ENCODE data around the gene LYRM4. TPM values are rescaled to one million over a fixed set of nuclear protein-coding genes. Genes with fewer than 3 reads are reported as not detected.
A peak's percentile ranks its signal among the peaks of the same experiment; 100 is the strongest.

Gene LYRM4
- total RNA-seq, 1 donor from 2014 or later = 26.2 TPM

DNA sequence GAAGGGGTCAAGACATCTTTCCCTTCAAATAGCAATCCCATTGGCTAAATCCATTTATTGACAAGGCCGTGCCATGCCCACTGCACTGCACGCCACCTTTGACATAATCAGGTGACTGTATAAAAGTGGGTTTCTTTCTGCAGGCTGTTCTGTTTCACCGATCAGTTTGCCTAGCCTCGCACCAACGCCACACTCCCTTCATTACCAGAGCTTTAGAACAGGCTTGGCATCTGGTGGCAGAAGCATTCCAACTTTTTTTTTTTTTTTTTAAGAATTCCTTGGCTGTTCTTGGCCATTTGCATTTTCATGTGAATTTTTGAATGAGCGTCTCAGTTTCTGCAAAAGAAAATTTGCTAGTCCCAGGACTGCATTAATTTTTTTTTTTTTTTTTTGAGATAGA is 97.5 kb downstream of the LYRM4 start:
- intact Hi-C loops (cut with DNase I) = no loop called here
- no peak for ATAC-seq (ENCODE audit: poor library complexity)

DNA sequence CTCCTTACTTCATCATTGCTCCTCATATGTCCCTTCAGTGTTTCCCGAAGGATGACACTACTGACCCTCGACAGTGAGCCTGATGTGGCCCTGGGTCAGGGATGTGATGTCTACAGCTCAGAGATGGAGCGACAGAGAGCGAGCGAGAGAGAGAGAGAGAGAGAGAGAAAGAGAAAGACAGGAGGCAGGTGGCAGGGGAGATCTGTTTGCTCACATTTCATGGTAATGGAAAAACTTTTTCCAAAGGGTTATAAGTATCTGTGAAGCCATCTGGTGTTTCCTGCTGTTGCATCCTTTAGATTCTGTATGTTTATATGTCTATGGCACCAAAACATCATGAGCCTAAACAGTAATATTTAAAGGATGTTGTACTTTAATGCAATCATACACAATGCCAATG is 98.4 kb downstream of the LYRM4 start:
- intact Hi-C loops (cut with DNase I) = no loop called here
- no peak for DNase-seq
- ATAC-seq (ENCODE audit: poor library complexity) = no peak

More for the DNA sequence above, 97.5 kb downstream of the LYRM4 start:
- DNase-seq = no peak

DNA sequence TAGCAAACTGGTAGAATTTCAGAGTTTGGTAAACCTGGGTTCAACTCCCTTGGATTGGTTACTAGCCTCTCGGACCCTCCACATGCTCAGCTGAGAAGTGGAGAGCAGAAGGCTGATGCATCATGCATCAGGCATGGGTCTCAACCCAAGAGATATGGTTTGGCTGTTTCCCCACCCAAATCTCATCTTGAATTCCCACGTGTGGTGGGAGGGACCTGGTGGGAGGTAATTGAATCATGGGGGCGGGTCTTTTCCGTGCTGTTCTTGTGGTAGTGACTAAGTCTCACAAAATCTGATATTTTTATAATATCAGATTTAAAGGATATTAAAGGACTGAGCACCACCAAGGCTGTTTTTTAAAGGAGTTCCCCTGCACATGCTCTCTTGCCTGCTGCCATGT is 100.5 kb downstream of the LYRM4 start:
- DNase-seq (no peak), ATAC-seq (ENCODE audit: poor library complexity) (no peak)
- intact Hi-C loops (cut with DNase I) = no loop called here

DNA sequence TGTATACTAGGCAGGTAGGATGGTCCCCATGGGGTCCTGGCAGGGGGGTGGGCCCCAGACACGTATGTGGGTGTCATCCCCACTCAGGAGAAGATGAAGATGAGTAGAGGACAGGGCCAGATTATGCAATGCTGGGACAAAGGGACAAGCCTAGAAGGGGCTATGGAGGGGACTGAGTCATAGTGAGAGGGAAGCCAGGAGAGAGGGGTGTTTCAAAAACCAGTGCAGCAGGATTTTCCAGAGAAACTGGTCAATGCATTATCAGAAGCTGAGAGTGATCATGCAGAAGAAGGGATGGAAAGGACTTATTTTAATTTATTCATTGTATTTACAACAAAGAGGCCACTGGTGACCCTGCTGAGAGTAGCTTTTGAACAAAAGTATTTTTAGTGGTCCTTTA is 101.6 kb downstream of the LYRM4 start:
- ATAC-seq (ENCODE audit: poor library complexity) (no peak), DNase-seq (no peak)
- intact Hi-C loops (cut with DNase I) = no loop called here

DNA sequence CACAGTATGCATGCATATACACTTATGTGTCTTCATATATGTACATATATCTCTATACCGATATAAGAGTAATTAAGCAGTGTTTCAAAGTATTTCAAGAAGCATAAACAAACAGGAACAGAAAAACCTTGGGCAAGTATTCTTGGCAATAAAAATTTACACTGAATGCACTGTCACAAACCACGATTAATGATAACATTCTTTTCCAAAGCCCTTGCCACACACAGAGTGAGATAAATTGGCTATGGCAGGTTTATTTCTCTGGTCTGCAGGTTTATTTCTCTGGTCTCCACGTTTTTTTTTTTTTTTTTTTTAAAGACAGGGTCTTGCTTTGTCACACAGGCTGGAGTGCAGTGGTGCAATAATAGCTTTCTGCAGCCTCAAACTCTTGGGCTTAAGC is 102.6 kb downstream of the LYRM4 start:
- no peak for DNase-seq
- intact Hi-C loops (cut with DNase I) = no loop called here
- no peak for ATAC-seq (ENCODE audit: poor library complexity)

DNA sequence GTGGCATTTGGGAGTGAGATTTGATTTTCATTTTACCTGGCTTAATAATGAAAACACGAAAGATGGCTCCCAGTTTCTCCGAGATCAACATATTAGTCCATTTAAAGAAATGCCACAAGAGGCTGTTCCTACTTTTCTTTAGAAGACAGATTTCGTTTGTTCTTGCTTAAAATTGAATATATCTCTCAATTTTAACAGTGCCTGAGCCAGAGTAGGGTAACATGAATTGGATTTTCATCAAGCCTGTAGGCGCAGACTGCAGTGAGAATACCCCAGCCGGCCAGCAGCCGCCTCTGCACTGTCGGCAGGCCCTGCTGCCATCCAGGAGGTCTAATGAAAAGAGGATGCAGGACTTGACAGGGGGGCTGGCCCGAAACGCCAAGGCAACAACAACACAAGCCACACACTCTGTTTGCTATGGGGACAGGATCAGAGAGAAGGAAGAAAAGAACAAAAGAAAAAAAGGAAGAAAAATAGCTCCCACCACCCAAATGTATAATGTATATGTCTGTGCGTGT is 103.1 kb downstream of the LYRM4 start:
- intact Hi-C loops (cut with DNase I) = no loop called here
- ATAC-seq (ENCODE audit: poor library complexity) (no peak), DNase-seq (no peak)

DNA sequence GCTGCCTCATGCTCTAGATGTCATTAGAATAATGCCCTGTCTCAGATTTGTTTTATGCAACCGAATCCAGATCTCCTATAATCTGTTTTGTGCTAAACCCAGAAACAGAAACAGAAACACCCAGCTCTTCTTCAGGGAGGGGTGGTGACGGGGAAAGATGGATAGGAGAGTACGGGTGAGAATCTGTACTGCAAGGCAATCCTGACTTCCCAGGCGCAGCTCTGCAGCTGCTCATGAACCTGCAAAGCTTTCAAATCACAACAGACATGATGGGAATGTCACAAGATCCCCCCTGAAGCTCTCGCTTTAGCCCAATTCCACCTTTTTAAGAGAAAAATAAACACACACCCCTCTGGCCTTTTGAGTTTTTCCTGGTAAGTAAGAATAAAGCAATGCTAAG is 104.1 kb downstream of the LYRM4 start:
- no peak for DNase-seq
- no peak for ATAC-seq (ENCODE audit: poor library complexity)
- intact Hi-C loops (cut with DNase I) = no loop called here

DNA sequence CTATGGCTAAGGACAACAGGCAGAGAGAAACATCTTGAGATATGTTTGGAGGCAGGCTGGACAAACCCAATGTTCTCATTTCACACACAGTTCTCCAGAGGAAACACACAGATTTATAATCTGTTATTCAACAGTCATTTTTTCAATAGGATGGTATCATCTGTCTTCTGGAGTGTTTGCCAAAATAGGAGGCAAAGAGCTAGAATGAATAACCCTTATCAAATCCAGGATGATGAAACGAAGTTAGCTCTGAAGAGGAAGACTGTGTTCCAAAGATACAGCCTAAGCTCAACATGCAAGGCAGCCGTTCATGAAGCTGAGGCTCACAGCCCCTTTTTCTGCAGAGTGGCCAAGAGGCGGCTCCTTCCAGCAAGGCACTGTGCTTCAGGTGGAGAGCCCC is 104.8 kb downstream of the LYRM4 start:
- no peak for DNase-seq
- intact Hi-C loops (cut with DNase I) = no loop called here
- ATAC-seq (ENCODE audit: poor library complexity) = no peak

DNA sequence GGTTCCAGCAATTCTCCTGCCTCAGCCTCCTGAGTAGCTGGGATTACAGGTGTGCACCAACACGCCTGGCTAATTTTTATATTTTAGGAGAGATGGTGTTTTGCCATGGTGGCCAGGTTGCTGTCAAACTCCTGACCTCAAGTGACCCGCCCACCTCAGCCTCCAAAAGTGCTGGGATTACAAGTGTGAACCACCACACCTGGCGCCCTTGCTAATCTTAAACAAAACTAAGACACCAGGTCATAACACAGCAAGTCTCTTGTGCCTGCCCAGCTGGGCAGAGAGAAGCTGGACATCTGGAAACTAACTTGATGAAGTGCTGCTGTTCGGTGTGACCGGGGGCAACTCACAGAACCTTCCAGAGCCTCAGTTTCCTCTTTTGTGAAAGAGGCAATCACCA is 107.6 kb downstream of the LYRM4 start:
- intact Hi-C loops (cut with DNase I) = no loop called here
- DNase-seq = no peak
- ATAC-seq (ENCODE audit: poor library complexity) = no peak

DNA sequence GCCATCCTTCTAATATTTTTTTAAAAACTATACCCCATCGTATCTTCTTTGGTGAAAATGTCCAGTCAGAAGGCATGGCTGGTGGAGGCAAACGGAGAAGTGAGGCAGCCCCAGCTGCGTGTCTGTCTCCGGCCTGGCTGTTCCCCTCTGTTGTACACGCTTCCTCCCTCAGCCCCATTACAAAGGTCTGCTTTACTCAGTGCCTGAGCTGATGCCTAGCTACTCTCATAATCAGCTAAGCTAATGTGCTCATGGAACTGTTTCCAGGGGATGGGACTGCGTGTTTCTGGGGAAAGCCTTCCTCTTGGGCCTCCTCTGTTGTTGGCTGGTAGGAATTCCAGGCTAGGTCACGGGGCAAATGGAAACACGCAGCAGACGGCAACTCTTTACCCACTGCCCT is 108.3 kb downstream of the LYRM4 start:
- intact Hi-C loops (cut with DNase I) = no loop called here
- DNase-seq (no peak), ATAC-seq (ENCODE audit: poor library complexity) (no peak)

DNA sequence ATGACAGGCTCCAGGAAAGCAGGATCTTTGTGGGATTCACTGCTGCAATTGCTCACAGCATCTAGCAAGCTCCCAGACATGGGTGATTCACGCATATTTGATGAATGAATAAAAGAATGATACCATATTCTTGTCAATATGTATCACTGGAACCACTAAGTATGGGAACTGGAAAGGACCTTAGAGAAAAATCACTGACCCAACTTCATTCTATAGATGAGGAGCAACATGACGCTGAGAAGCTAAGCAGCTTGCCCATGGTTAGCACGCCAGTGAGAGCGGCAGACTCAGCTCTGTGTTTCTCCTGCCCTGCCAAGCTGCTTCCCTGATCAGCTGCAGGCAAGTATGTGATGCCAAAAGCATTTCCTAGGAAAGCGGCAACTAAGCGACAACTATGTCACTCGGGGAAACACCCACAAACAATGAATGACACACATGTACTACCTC is 108.8 kb downstream of the LYRM4 start:
- DNase-seq (no peak), ATAC-seq (ENCODE audit: poor library complexity) (no peak)
- intact Hi-C loops (cut with DNase I) = no loop called here

DNA sequence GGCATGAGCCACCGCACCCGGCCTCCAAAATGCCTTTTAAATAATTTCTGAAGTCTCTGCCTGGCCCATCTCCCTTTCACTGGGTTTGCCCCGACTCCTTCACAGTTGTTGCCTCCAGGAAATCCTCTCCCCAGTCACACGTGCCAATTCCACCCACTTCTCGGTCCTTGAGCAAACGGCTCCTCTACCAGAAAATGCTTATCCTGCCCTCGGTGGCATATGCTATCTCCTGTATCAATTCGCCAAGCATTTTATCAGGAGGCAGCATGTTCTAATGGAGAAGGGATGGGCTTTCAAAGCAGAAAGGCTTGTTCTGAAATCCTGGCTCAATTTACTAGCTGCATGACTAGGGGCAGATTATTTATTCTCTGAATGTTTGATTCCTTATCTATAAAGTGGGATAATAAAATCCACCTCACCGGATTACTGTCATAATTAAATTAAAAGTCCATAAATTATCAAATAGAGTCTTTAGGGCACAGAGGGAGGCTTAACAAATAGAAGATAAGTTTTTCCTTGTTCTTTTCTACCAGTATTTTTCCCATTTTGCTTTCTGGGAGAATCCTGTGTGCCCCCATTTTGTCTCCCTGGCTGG is 109.3 kb downstream of the LYRM4 start:
- intact Hi-C loops (cut with DNase I) = no loop called here
- ATAC-seq (ENCODE audit: poor library complexity) (no peak), DNase-seq (no peak)

DNA sequence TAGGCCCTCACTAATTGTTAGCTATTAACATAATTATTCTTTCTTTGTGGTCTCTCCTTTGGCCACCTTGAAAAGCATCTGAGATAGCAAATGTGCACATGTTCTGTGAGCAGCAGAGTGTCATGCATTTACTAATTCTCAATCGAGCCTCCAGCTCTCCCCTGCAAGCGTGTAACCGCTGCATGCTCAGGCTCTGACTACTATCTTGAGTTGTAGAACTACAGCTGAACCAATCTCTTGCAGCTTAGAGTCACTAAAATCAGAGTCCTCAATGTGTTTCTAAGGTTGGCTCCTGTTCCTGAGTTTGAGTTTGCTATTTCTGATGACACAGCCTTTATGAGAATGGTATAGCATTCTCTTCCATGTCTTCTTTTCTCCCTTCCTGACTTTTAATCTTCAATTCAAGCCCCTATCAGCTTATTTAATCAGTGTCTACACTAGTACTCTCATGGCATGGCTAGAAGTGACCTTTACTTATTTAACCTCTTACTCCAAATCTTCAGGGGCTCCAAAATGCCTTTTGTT is 110.1 kb downstream of the LYRM4 start:
- ATAC-seq (ENCODE audit: poor library complexity) = no peak
- intact Hi-C loops (cut with DNase I) = no loop called here
- no peak for DNase-seq

DNA sequence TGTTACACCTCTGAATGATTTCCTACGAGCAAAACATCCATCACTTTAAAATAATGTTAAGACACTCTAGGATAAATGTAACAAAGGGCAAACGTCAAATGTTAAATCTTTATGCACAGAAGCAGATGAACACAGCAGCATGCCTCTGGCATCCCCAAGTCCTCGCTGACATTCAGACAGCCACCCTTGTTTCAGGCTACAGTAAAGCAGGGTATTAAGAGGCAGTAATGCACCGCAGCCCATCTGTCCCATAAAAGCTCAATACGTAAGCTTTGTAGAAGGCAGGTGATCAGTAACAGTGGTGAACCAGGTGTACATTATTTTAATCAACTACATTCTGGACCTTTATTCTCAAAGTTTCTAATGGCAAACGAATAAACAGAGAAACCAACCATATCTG is 110.9 kb downstream of the LYRM4 start:
- no peak for DNase-seq
- ATAC-seq (ENCODE audit: poor library complexity) = no peak
- intact Hi-C loops (cut with DNase I) = loop anchor here (10.0 kb wide), 1 partner anchor 65 kb away; no protein-coding TSS in a partner anchor

DNA sequence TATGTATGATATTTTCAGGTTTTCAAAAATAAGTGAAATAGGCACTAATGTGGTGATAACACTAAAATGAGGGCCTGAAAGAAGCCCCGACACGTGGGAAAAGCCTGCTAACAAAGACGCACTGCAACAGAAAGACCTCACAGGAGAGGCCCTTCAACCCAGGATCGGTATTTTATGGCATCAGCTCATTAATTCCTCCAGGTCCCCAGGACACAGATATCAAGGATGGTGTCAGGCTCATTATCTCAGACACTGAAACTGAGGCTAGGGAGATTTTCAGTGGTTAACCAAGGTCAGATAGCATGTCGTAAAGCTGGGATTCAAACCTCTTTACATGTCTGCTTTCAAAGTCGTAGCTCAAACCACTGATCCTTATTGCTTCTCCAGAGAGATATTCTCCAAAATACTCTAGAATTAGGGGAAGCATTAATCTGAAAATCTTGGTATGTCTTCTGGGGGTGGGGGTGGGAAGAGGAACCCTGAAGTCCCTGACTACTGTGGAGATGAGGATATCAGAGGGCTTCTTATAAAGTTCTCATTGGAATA is 111.5 kb downstream of the LYRM4 start:
- ATAC-seq (ENCODE audit: poor library complexity) (no peak), DNase-seq (no peak)
- intact Hi-C loops (cut with DNase I) = loop anchor here (10.0 kb wide), 1 partner anchor 66 kb away; no protein-coding TSS in a partner anchor

DNA sequence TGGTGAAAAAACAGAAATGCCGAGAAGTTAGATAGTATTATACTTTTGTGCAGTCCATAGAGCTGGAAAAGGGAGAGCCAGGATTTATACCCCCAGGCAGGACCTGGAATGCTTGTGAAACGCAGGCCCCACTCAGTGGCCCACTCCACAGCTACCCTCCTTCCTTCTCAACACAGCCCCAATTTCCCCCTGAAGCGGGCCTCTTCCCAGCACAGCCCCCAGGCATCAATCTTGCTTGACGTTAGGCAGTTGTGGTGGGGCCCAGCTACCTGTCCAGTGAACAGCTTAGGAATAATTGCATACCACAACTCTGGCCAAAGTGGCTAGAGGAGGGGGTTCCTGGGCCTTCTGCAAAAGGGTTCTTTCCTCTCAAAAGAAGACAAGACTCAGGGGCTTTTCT is 114.4 kb downstream of the LYRM4 start:
- intact Hi-C loops (cut with DNase I) = loop anchor here (10.0 kb wide), 1 partner anchor 68 kb away; no protein-coding TSS in a partner anchor
- no peak for DNase-seq
- ATAC-seq (ENCODE audit: poor library complexity) = no peak

DNA sequence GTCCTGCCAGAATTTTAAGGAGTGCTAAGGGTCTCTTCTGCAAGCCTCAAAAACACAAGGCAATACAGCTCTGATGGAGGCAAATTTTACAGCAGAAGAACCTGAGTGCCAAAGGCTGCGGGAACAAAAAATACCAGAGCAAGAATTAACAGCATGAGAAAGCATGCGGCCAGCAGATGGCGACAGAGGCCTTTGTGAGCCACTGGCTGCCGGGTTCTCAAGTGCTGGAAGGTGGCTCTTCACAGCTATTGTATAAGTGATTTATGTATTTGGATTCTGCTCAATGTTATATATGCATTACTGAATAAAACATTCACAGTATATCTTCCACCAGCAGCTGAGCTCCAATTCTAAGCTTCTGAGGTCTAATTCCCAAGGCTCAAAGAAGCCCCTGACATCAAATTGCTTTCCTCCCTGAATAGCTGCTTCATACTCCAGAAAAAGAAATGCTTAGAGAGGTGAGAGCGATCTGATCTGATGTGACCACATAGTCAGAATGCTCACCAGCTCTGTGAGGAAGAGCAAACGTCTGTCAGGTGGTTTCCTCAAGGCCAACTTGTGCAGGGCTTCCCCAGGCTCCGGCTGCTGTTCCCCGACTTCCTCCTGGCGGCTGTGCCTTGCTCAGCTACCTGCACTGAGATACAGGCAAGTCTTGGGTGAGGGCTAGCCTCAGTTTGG is 117.0 kb downstream of the LYRM4 start:
- ATAC-seq (ENCODE audit: poor library complexity) = peak; percentile 93
- DNase-seq = peak; percentile 93
- intact Hi-C loops (cut with DNase I) = loop anchor here (5.0 to 10.0 kb wide), 3 partner anchors 71 to 259 kb away; partner anchors contain the start of genes FARS2 and LYRM4

DNA sequence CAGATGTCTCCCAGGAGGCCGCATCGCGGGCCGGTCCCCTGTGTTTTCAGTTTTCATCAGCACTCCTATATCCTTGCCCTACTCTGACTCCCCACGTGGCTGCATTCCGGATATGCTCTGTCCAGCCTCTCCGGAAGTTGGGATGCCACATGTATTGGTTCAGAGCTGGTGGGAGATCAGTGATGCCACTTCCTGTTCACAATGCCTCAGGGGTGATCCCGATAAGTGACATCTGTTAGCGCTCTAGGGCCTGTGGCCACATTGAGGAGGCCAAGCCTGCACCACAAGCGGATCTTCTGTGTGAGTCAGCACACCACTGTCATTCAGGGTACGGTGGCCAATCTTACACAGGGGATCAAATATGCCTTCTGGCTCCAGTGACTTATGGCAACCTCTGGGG is 117.8 kb downstream of the LYRM4 start:
- ATAC-seq (ENCODE audit: poor library complexity) (no peak), DNase-seq (no peak)
- intact Hi-C loops (cut with DNase I) = loop anchor here (5.0 to 10.0 kb wide), 3 partner anchors 72 to 259 kb away; partner anchors contain the start of genes FARS2 and LYRM4

DNA sequence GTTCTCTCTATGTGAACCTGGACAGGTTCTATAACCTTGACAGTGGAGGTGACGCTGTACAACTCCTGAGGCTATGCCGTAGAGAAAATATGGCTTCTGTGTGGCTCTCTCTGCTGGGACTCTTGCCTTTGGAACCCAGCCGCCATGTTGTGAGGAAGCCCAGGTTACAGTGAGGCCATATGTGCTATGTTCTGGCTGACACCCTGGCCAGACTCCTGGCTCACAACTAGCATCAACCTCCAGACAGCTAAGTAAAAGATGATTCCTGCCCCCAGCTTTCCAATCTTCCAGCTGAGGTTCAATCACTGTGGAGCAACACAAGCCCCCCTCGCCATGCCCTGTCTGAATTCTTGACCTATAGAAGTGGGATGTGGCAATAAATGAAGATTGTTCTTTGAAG is 118.6 kb downstream of the LYRM4 start:
- DNase-seq = no peak
- intact Hi-C loops (cut with DNase I) = loop anchor here (5.0 to 10.0 kb wide), 3 partner anchors 73 to 260 kb away; partner anchors contain the start of genes FARS2 and LYRM4

More for the DNA sequence above, 118.6 kb downstream of the LYRM4 start:
- ATAC-seq (ENCODE audit: poor library complexity) = no peak

Data from Right ventricle myocardium superior (tissue), 1 donor.